Breast epithelium (tissue), 4 donors: ENCODE data around the gene H6PD. TPM values are rescaled to one million over a fixed set of nuclear protein-coding genes. Genes with fewer than 3 reads are reported as not detected.

Experiments used
- DNase-seq, 2 donors: peaks; one replicate each; pipeline ENCODE4 v3.0.0-alpha.2; 2019; ENCODE audit warnings: low spot score in 2 of 2
- H3K27ac ChIP-seq, 2 donors: fragments of 200-600 bp; sonication (generic) in 1 of 2; one replicate each; pipeline ENCODE4 v1.5.1; 2016 to 2019; ENCODE audit warnings: mild to moderate bottlenecking in 1 of 2
- H3K27me3 ChIP-seq, 2 donors: fragments of 200-600 bp; sonication (generic) in 1 of 2; one replicate each; pipeline versions ENCODE4 v1.5.1 to v1.6.0; 2017 to 2019; ENCODE audit warnings: control low read depth in 1 of 2, mild to moderate bottlenecking in 1 of 2
- H3K36me3 ChIP-seq: fragments of 200-600 bp; one replicate; pipeline ENCODE4 v1.5.1; 2019
- H3K4me1 ChIP-seq, 2 donors: fragments of 200-600 bp; sonication (generic); one replicate each; pipeline ENCODE4 v1.5.1; 2016 to 2019; ENCODE audit warnings: control low read depth in 1 of 2
- H3K4me3 ChIP-seq, 3 donors: fragments of 200-600 bp; sonication (generic); 1 replicate in 2 of 3; 2 replicates in 1 of 3; pipeline ENCODE4 v1.5.1; 2016 to 2019; ENCODE audit warnings: mild to moderate bottlenecking in 3 of 3, moderate library complexity in 2 of 3
- H3K9me3 ChIP-seq, 2 donors: fragments of 200-600 bp; sonication (generic) in 1 of 2; one replicate each; pipeline ENCODE4 v1.5.1; 2016 to 2019; ENCODE audit warnings: control low read depth in 1 of 2
- POLR2A ChIP-seq: fragments of 450-650 bp; IDR thresholded peaks from one replicate; pipeline ENCODE4 v1.6.1; 2016; ENCODE audit warnings: antibody characterized with exemption, mild to moderate bottlenecking, moderate library complexity
- POLR2AphosphoS5 ChIP-seq, 3 donors: sonication (generic); formaldehyde crosslinking; IDR thresholded peaks; one replicate each; pipeline ENCODE4 v1.6.1; 2017; ENCODE audit warnings: antibody characterized with exemption in 3 of 3
- intact Hi-C: fragments of 100-400 bp; cut with DNase I; formaldehyde crosslinking; loops from one replicate; pipeline ENCODE4 v1.15.1; 2023; ENCODE audit warnings: low total_unique reads
- total RNA-seq, 3 donors: library from RNA; depleted of rRNA; stranded (reverse); fragments of >200 nt; gene quantifications; one replicate each; pipeline ENCODE4 v1.1.0, GENCODE V29; 2016
- TF ChIP-seq, protein P1 (sequence below), 3 donors: fragments of 450-650 bp; IDR thresholded peaks; one replicate each; pipeline ENCODE4 v1.5.1; 2016 to 2017; ENCODE audit warnings: antibody characterized with exemption in 3 of 3, mild to moderate bottlenecking in 3 of 3, moderate library complexity in 3 of 3

The H6PD gene
- total RNA-seq, 3 donors from 2014 or later = 46.4 to 77.4 (median 49.5) TPM

DNA sequence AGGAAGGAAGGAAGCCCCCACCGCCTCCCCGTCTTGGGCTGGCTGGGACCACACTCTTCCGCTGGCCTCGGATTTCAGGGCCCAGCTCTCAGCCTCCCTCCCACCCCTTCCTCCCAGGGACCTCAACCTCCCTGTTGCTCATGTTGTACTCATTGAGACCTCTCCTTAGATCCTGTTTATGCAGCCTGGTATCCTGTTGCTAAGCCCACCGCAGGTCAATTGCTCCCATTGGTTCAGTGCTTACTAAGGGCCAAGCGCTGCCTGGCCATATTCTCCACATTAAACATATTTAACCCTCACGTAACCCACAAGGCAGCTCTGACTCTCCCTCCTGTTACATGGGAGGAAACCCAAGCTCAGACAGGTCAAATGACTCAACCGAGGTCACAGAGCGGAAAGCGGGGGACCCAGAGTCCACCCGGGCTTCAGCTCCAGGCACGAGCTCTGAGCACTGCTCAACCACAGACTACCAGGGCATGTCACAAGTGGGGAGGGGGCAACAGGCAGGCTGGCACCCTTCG is 23.2 kb upstream of the H6PD start:
- Histone ChIP-seq H3K27ac (no peak overlapping the region), H3K27me3 (no peaks in the 10 kb centered on the region), H3K4me3 (no peak overlapping the region), H3K36me3 (no peaks in the 10 kb centered on the region), H3K4me1 (no peaks in the 10 kb centered on the region), H3K9me3 (no peaks in the 10 kb centered on the region)
- TF ChIP-seq POLR2AphosphoS5 (IDR thresholded peaks at IDR 0.05) = no peak
- TF ChIP-seq, protein P1, sequence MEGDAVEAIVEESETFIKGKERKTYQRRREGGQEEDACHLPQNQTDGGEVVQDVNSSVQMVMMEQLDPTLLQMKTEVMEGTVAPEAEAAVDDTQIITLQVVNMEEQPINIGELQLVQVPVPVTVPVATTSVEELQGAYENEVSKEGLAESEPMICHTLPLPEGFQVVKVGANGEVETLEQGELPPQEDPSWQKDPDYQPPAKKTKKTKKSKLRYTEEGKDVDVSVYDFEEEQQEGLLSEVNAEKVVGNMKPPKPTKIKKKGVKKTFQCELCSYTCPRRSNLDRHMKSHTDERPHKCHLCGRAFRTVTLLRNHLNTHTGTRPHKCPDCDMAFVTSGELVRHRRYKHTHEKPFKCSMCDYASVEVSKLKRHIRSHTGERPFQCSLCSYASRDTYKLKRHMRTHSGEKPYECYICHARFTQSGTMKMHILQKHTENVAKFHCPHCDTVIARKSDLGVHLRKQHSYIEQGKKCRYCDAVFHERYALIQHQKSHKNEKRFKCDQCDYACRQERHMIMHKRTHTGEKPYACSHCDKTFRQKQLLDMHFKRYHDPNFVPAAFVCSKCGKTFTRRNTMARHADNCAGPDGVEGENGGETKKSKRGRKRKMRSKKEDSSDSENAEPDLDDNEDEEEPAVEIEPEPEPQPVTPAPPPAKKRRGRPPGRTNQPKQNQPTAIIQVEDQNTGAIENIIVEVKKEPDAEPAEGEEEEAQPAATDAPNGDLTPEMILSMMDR (IDR thresholded peaks at IDR 0.05) = no peak
- TF ChIP-seq POLR2A = no peak
- intact Hi-C loops = no loop called here
- DNase-seq = no peak

DNA sequence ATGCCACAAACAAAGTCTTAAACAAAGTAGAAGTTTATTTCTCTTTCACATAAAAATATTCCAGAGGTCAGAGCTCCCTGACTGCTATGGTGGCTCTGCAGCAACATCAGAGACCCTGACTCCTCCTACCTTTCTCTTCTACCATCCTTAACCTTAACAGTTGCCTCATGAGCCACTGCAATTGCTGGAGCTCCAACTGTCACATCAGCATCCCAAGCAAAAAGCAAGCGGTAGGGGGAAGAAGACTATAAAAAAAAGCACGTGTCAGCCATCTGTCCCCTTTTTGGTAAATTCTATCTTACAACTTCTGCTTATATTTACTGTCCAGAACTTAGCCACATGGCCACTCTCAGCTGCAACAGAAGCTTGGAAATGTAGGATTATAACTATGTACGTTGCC is 21.8 kb upstream of the H6PD start:
- Histone ChIP-seq H3K4me1 (no peaks in the 10 kb centered on the region), H3K36me3 (no peaks in the 10 kb centered on the region), H3K9me3 (no peaks in the 10 kb centered on the region), H3K27me3 (no peaks in the 10 kb centered on the region), H3K4me3 (no peak overlapping the region), H3K27ac (no peak overlapping the region)
- intact Hi-C loops = no loop called here
- TF ChIP-seq, protein P1 (IDR thresholded peaks at IDR 0.05) = no peak
- TF ChIP-seq POLR2AphosphoS5 (IDR thresholded peaks at IDR 0.05) (no peak), POLR2A (no peak)
- no peak for DNase-seq

DNA sequence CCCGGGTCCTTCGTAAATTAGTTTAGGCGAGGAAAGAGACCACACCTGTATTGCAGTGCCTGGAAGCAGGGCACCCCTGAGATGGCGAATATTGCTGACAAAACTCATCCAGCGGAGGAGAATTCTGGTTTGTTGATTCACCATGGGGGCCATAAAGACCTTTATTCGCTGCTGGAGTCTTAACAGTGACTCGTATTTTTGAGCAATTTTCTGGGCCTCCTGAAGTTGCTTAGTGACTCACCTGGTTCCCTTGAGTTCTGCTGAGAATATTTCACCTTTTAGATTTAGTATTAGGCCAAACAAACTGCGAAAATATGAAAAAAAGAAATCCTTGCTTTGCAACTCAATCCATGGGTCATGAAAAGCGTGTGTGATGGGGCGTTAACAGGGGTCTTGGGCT is 20.6 kb upstream of the H6PD start:
- no peaks in the 10 kb centered on the region for H3K36me3 ChIP-seq
- H3K9me3 ChIP-seq = no peaks in the 10 kb centered on the region
- intact Hi-C loops = no loop called here
- no peaks in the 10 kb centered on the region for H3K4me1 ChIP-seq
- TF ChIP-seq, protein P1 (IDR thresholded peaks at IDR 0.05) = no peak
- TF ChIP-seq POLR2A (no peak), POLR2AphosphoS5 (IDR thresholded peaks at IDR 0.05) (no peak)
- H3K27me3 ChIP-seq = no peaks in the 10 kb centered on the region
- no peak overlapping the region for H3K4me3 ChIP-seq
- no peak for DNase-seq
- no peak overlapping the region for H3K27ac ChIP-seq

DNA sequence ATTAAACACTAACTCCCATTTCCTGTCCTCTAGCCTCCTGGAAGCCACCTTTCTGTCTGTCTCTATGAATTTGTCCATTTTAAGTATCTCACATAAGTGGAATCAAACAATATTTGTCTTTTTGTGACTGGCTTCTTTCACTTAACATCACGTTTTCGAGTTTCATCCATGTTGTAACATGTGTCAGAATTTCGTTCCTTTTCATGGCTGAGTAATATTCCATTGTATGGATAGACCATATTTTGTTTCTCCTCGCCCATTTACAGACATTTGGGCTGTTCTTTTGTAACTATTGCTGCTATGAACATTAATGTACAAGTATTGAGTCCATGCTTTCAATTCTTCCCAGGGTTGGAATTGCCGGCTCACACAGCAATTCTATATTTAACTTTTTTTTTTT is 15.7 kb upstream of the H6PD start:
- H3K9me3 ChIP-seq = no peaks in the 10 kb centered on the region
- TF ChIP-seq, protein P1 (IDR thresholded peaks at IDR 0.05) = no peak
- TF ChIP-seq POLR2AphosphoS5 (IDR thresholded peaks at IDR 0.05) = no peak
- TF ChIP-seq POLR2A = no peak
- DNase-seq = no peak
- no peaks in the 10 kb centered on the region for H3K36me3 ChIP-seq
- no peaks in the 10 kb centered on the region for H3K27me3 ChIP-seq
- intact Hi-C loops = no loop called here
- H3K27ac ChIP-seq = no peak overlapping the region
- H3K4me1 ChIP-seq = no peaks in the 10 kb centered on the region
- H3K4me3 ChIP-seq = no peak overlapping the region

DNA sequence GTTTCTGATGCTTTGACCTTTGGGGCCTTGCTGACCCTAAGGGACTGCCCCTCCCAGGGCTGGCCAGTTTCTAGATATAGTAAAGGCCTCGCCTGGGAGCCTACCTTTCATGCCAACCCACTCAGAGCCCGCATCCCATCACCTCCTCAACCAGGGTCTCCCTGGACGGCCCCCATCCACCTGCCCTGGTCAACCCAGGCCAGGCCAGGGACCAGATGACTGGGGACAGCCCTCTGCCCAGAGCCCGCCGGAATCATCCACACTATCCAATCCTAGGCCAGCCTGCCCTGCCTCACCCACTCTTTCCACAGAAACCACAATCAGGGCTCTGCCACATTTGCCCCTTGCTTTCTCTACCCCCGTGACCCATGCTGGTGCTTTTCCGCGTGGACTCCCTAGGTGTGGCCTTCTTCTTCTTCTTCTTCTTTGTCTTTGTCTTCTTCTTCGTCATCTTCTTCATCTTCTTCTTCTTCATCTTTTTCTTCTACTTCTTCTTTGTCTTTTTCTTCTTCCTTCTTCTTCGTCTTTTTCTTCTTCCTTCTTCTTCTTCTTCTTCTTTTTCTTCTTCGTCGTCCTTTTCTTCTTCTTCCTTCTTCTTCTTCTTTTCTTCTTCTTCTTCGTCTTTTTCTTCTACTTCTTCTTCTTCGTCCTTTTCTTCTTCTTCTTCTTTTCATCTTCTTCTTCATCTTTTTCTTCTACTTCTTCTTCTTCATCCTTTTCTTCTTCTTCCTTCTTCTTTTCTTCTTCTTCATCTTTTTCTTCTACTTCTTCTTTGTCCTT is 11.5 kb upstream of the H6PD start:
- TF ChIP-seq POLR2A (no peak), POLR2AphosphoS5 (IDR thresholded peaks at IDR 0.05) (no peak)
- TF ChIP-seq, protein P1 (IDR thresholded peaks at IDR 0.05) = no peak
- no peak overlapping the region for H3K4me3 ChIP-seq
- H3K27me3 ChIP-seq = no peaks in the 10 kb centered on the region
- H3K36me3 ChIP-seq = no peaks in the 10 kb centered on the region
- no peak overlapping the region for H3K27ac ChIP-seq
- no peaks in the 10 kb centered on the region for H3K9me3 ChIP-seq
- intact Hi-C loops = no loop called here
- no peak for DNase-seq
- no peaks in the 10 kb centered on the region for H3K4me1 ChIP-seq
